K562 (cell line): Measurements from ENCODE around the gene CNIH4. TPM values are rescaled to one million over a fixed set of nuclear protein-coding genes. Genes with fewer than 3 reads are reported as not detected.

Source experiments
- BDP1 ChIP-seq: IDR thresholded peaks from 3 replicates; pipeline ENCODE4 v1.6.1; 2011; ENCODE audit not compliant: insufficient read length, insufficient read depth
- CBX8 ChIP-seq: fragments of 200-600 bp; sonication (generic); IDR thresholded peaks from 2 replicates; pipeline ENCODE4 v1.6.1; 2012; ENCODE audit warnings: borderline replicate concordance, mixed run types, low read depth, mild to moderate bottlenecking, moderate library complexity, mixed read lengths, low read length, control low read depth, inconsistent platforms; ENCODE audit not compliant: poor library complexity, severe bottlenecking; ENCODE audit errors: extremely low read depth
- CEBPG ChIP-seq, 3 experiments: fragments of 200-800 bp in 1 of 3; sonication (Bioruptor generic) in 1 of 3; sonication (generic) in 1 of 3; formaldehyde crosslinking in 1 of 3; IDR thresholded peaks in 2 of 3; conservative IDR thresholded peaks in 1 of 3; 2 replicates each; pipeline versions ENCODE4 v1.6.1 to v1.8.0; 2016 to 2022; ENCODE audit warnings: missing compliant biosample characterization in 2 of 3, missing genetic modification characterization in 2 of 3, mild to moderate bottlenecking in 1 of 3, missing genetic modification reagents in 1 of 3
- COPS2 ChIP-seq: fragments of 450-650 bp; conservative IDR thresholded peaks from 2 replicates; pipeline ENCODE4 v1.6.1; 2016; ENCODE audit warnings: mild to moderate bottlenecking, moderate library complexity
- CTCF ChIP-seq, 3 experiments: IDR thresholded peaks in 2 of 3; conservative IDR thresholded peaks in 1 of 3; 2 replicates each; pipeline ENCODE4 v1.5.1; 2011 to 2012; ENCODE audit warnings: low read length in 3 of 3, mild to moderate bottlenecking in 3 of 3, control low read depth in 2 of 3, improper control_type of control experiment in 1 of 3, inconsistent platforms in 1 of 3, low read depth in 1 of 3, mixed read lengths in 1 of 3, moderate library complexity in 1 of 3; ENCODE audit not compliant: insufficient read depth in 2 of 3
- FOXA1 ChIP-seq: fragments of 450-650 bp; IDR thresholded peaks from 2 replicates; pipeline ENCODE4 v1.6.1; 2016; ENCODE audit warnings: mild to moderate bottlenecking, borderline replicate concordance
- NR0B1 ChIP-seq: fragments of 450-650 bp; IDR thresholded peaks from one replicate; pipeline ENCODE4 v1.6.1; 2018; ENCODE audit warnings: mild to moderate bottlenecking, moderate library complexity; ENCODE audit not compliant: partially characterized antibody
- PHB2 ChIP-seq: fragments of 450-650 bp; IDR thresholded peaks from 2 replicates; pipeline ENCODE4 v1.6.1; 2017; ENCODE audit warnings: low read depth
- PHF20 ChIP-seq: fragments of 450-650 bp; IDR thresholded peaks from 2 replicates; pipeline ENCODE4 v1.6.1; 2018; ENCODE audit not compliant: partially characterized antibody
- POLR3A ChIP-seq: IDR thresholded peaks from 2 replicates; pipeline ENCODE4 v1.6.1; 2011; ENCODE audit warnings: borderline replicate concordance, mild to moderate bottlenecking, moderate library complexity; ENCODE audit not compliant: insufficient read length, insufficient read depth; ENCODE audit errors: extremely low read depth
- RHOXF2B ChIP-seq: fragments of 250-450 bp; sonication (Bioruptor Pico); conservative IDR thresholded peaks from 2 replicates; pipeline ENCODE4 v1.5.1; 2021
- SP1 ChIP-seq: sonication (generic); formaldehyde crosslinking; IDR thresholded peaks from 2 replicates; pipeline ENCODE4 v1.8.1; 2022; ENCODE audit warnings: mild to moderate bottlenecking, missing genetic modification reagents
- ZNF146 ChIP-seq: IDR thresholded peaks from one replicate; pipeline ENCODE4 v1.6.1; 2018; ENCODE audit warnings: missing compliant biosample characterization; ENCODE audit not compliant: unreplicated experiment
- ZNF165 ChIP-seq: fragments of 250-450 bp; sonication (Bioruptor Pico); IDR thresholded peaks from 2 replicates; pipeline ENCODE4 v1.4.0; 2020; ENCODE audit warnings: borderline replicate concordance
- ZNF174 ChIP-seq: fragments of 250-450 bp; sonication (Bioruptor Pico); IDR thresholded peaks from 2 replicates; pipeline ENCODE4 v1.4.0; 2020; ENCODE audit warnings: mild to moderate bottlenecking
- ZNF398 ChIP-seq: fragments of 250-450 bp; sonication (Bioruptor Pico); IDR thresholded peaks from 2 replicates; pipeline ENCODE4 v1.8.0; 2021; ENCODE audit warnings: moderate library complexity, mild to moderate bottlenecking, inconsistent platforms
- polyA plus RNA-seq, 8 experiments: library from polyadenylated mRNA; depleted of rRNA in 4 of 8; stranded (reverse) in 5 of 8; unstranded in 3 of 8; fragments of >200 nt; fragmentation: Nextera tagmentation in 2 of 8; fragmentation: Illumina TruSeq in 1 of 8; extraction: Ambion mirVana in 2 of 8; extraction: Trizol in 1 of 8; gene quantifications; 2 replicates each; pipeline versions ENCODE4 v1.2.1 to v1.2.3, GENCODE V29; 2011 to 2014; ENCODE audit warnings: inconsistent platforms in 1 of 8, missing spikeins in 1 of 8
- total RNA-seq, 7 experiments: library from RNA; depleted of rRNA in 6 of 7; stranded (reverse); fragments of >200 nt in 6 of 7; fragmentation: Illumina TruSeq in 2 of 7; extraction: Trizol in 2 of 7; gene quantifications; 2 replicates each; pipeline versions ENCODE4 v1.2.1 to v1.2.3, GENCODE V29; 2011 to 2021; ENCODE audit warnings: low replicate concordance in 1 of 7
- TF ChIP-seq, protein P1 (sequence below): fragments of 450-650 bp; IDR thresholded peaks from 2 replicates; pipeline ENCODE4 v1.6.1; 2018; ENCODE audit warnings: mild to moderate bottlenecking, low read depth; ENCODE audit not compliant: partially characterized antibody
- TF ChIP-seq, protein P2 (sequence below): fragments of 250-450 bp; sonication (Bioruptor Pico); IDR thresholded peaks from 2 replicates; pipeline ENCODE4 v1.8.0; 2021; ENCODE audit warnings: borderline replicate concordance, mild to moderate bottlenecking, moderate library complexity; ENCODE audit not compliant: poor library complexity, severe bottlenecking

Gene CNIH4
- total and polyA plus RNA-seq, 9 of the 15 experiments (the other 6 are each of a cell fraction or from before 2014, with no cell fraction given) = 41.3 to 266 (median 61.1) TPM

- TF ChIP-seq RHOXF2B (CRISPR knock-in tag) (no peak), PHF20 (peak; percentile 54), ZNF146 (CRISPR knock-in tag) (no peak), ZNF398 (CRISPR knock-in tag) (no peak), POLR3A (no peak), PHB2 (no peak), FOXA1 (no peak), CBX8 (no peak), COPS2 (no peak), BDP1 (no peak), NR0B1 (no peak), ZNF174 (CRISPR knock-in tag) (no peak), CEBPG (CRISPR knock-in tag; IDR thresholded peaks at IDR 0.05) (no peak), CEBPG (tag; conservative IDR thresholded peaks at IDR 0.05 in 1 of 2, IDR thresholded peaks at IDR 0.05 in 1 of 2) (no peak), ZNF165 (no peak), SP1 (peak; percentile 40; the same call in 1 of the 2 replicates), CTCF (IDR thresholded peaks at IDR 0.05 in 2 of 3, conservative IDR thresholded peaks at IDR 0.05 in 1 of 3; ENCODE audit: insufficient read depth in 2 of 3, low read depth in 1 of 3, low read length in 3 of 3) (no peak; a peak in 1 of 6 replicates)
- TF ChIP-seq, protein P1, sequence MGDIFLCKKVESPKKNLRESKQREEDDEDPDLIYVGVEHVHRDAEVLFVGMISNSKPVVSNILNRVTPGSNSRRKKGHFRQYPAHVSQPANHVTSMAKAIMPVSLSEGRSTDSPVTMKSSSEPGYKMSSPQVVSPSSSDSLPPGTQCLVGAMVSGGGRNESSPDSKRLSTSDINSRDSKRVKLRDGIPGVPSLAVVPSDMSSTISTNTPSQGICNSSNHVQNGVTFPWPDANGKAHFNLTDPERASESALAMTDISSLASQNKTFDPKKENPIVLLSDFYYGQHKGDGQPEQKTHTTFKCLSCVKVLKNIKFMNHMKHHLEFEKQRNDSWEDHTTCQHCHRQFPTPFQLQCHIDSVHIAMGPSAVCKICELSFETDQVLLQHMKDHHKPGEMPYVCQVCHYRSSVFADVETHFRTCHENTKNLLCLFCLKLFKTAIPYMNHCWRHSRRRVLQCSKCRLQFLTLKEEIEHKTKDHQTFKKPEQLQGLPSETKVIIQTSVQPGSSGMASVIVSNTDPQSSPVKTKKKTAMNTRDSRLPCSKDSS = no peak
- TF ChIP-seq, protein P2, sequence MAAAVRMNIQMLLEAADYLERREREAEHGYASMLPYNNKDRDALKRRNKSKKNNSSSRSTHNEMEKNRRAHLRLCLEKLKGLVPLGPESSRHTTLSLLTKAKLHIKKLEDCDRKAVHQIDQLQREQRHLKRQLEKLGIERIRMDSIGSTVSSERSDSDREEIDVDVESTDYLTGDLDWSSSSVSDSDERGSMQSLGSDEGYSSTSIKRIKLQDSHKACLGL (CRISPR knock-in tag) = no peak
Measured at GRCh38 chr1:224356685-224357625, at the start of gene CNIH4 (continued).
